ENCODE results near the gene CCDC85B.

DNA sequence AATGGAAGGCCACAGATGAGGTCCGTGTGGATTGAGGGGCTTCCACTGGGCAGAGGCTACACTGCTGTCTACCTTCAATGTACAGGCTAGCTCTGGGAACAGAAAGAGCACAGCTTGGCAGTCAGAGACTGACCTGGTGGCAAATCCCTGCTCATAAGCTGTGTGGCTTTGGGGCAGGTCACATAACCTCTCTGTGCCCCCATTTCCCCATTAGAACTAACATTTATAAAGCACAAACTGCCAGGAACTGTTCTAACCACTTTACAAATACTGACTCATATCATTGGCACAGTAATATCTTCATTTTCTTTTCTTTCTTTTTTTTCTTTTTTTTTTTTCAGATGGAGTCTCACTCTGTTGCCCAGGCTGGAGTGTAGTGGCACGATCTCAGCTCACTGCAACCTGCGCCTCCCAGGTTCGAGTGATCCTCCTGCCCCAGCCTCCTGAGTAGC, 6.6 kb downstream of the CCDC85B start:
- TF ChIP-seq EP300 (IDR thresholded peaks at IDR 0.05; ENCODE audit: borderline replicate concordance in 1 of 2, low read depth in 2 of 2, low read length in 2 of 2) (no peak), POLR2AphosphoS5 (IDR thresholded peaks at IDR 0.05; ENCODE audit: low read depth, low read length) (no peak), CTCF (IDR thresholded peaks at IDR 0.05; ENCODE audit: control extremely low read depth in 1 of 3, insufficient read depth in 1 of 3, low read depth in 1 of 3, low read length in 3 of 3) (no peak), CREB1 (IDR thresholded peaks at IDR 0.05) (no peak), MAX (IDR thresholded peaks at IDR 0.05) (no peak), KDM5A (IDR thresholded peaks at IDR 0.05; ENCODE audit: low read length) (no peak), SP2 (IDR thresholded peaks at IDR 0.05; ENCODE audit: low read length) (no peak), KDM1A (IDR thresholded peaks at IDR 0.05; ENCODE audit: borderline replicate concordance, low read length) (no peak), TAF1 (IDR thresholded peaks at IDR 0.05; ENCODE audit: low read depth, low read length) (no peak), POLR2A (IDR thresholded peaks at IDR 0.05; ENCODE audit: control extremely low read depth in 1 of 2, low read depth in 2 of 2, low read length in 2 of 2) (no peak), ZNF274 (IDR thresholded peaks at IDR 0.05; ENCODE audit: borderline replicate concordance, extremely low read depth, low read length) (no peak), EZH2 (IDR thresholded peaks at IDR 0.05; ENCODE audit: low read depth, low read length, severe bottlenecking) (no peak), GTF2F1 (IDR thresholded peaks at IDR 0.05; ENCODE audit: borderline replicate concordance, low read depth, low read length) (no peak)
- TF ChIP-seq, protein P1, sequence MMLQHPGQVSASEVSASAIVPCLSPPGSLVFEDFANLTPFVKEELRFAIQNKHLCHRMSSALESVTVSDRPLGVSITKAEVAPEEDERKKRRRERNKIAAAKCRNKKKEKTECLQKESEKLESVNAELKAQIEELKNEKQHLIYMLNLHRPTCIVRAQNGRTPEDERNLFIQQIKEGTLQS (IDR thresholded peaks at IDR 0.05; ENCODE audit: insufficient read depth, low read depth, low read length) = no peak

Measured in H1 (cell line).